HL-60 (cell line): ENCODE results near the gene TACC2.

Source experiments
- DNase-seq, 2 experiments: peaks; one replicate each; pipeline ENCODE4 v3.0.0-alpha.2; 2010 to 2020; ENCODE audit warnings: low read depth in 1 of 2, low spot score in 1 of 2
- H3K27ac ChIP-seq: fragments of 250-450 bp; sonication (Bioruptor Pico); replicated peaks from 2 replicates; pipeline ENCODE4 v1.5.1; 2020; ENCODE audit warnings: mild to moderate bottlenecking, moderate library complexity
- H3K27me3 ChIP-seq: fragments of 250-450 bp; sonication (Bioruptor Pico); 2 replicates; pipeline ENCODE4 v1.5.1; 2021; ENCODE audit warnings: mild to moderate bottlenecking, moderate library complexity; ENCODE audit not compliant: insufficient read depth, poor library complexity, severe bottlenecking
- H3K4me3 ChIP-seq: replicated peaks from 2 replicates; pipeline ENCODE4 v1.5.1; 2011; ENCODE audit warnings: mild to moderate bottlenecking, control low read depth, low read length; ENCODE audit not compliant: insufficient read depth
- GABPA ChIP-seq: IDR thresholded peaks from 2 replicates; pipeline ENCODE4 v1.6.1; 2012; ENCODE audit warnings: low read depth
- POLR2AphosphoS5 ChIP-seq: IDR thresholded peaks from 2 replicates; pipeline ENCODE4 v1.6.1; 2012; ENCODE audit warnings: low read depth
- SPI1 ChIP-seq: IDR thresholded peaks from 2 replicates; pipeline ENCODE4 v1.6.1; 2012; ENCODE audit warnings: low read depth, mild to moderate bottlenecking, borderline replicate concordance
- TF ChIP-seq, protein P1 (sequence below): IDR thresholded peaks from 2 replicates; pipeline ENCODE4 v1.6.1; 2012; ENCODE audit warnings: low read depth; ENCODE audit not compliant: insufficient replicate concordance
- TF ChIP-seq, protein P2 (sequence below): IDR thresholded peaks from one replicate; pipeline ENCODE4 v1.5.1; 2011; ENCODE audit warnings: low read length, control low read depth, inconsistent platforms; ENCODE audit not compliant: insufficient read depth

The TACC2 gene

DNA sequence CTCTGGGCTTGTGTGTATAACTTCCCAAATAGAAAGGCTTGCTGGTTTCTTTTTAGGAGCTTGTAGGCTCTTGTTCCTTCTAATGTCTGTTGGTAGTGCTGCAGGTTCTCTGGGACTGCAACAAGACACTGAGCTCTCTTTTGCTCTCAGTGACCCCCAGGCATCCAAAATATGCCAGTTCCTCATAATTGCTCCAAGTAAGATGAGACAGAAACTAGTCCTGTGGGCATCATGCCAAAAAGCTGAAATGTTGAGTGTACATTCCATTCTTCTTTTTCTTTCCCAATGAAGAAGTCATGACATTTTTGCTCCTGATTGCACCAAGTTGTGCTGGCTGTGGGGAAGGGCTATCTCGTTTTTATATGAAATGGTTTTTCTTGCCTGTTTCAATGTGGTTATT is 275.0 kb downstream of the TACC2 start:
- TF ChIP-seq GABPA (no peak), POLR2AphosphoS5 (no peak)
- TF ChIP-seq, protein P1, sequence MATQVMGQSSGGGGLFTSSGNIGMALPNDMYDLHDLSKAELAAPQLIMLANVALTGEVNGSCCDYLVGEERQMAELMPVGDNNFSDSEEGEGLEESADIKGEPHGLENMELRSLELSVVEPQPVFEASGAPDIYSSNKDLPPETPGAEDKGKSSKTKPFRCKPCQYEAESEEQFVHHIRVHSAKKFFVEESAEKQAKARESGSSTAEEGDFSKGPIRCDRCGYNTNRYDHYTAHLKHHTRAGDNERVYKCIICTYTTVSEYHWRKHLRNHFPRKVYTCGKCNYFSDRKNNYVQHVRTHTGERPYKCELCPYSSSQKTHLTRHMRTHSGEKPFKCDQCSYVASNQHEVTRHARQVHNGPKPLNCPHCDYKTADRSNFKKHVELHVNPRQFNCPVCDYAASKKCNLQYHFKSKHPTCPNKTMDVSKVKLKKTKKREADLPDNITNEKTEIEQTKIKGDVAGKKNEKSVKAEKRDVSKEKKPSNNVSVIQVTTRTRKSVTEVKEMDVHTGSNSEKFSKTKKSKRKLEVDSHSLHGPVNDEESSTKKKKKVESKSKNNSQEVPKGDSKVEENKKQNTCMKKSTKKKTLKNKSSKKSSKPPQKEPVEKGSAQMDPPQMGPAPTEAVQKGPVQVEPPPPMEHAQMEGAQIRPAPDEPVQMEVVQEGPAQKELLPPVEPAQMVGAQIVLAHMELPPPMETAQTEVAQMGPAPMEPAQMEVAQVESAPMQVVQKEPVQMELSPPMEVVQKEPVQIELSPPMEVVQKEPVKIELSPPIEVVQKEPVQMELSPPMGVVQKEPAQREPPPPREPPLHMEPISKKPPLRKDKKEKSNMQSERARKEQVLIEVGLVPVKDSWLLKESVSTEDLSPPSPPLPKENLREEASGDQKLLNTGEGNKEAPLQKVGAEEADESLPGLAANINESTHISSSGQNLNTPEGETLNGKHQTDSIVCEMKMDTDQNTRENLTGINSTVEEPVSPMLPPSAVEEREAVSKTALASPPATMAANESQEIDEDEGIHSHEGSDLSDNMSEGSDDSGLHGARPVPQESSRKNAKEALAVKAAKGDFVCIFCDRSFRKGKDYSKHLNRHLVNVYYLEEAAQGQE, result no peak
- Histone ChIP-seq H3K27ac (no peak overlapping the region), H3K27me3 (no peaks in the 10 kb centered on the region), H3K4me3 (no peak overlapping the region)
- no peak for DNase-seq

DNA sequence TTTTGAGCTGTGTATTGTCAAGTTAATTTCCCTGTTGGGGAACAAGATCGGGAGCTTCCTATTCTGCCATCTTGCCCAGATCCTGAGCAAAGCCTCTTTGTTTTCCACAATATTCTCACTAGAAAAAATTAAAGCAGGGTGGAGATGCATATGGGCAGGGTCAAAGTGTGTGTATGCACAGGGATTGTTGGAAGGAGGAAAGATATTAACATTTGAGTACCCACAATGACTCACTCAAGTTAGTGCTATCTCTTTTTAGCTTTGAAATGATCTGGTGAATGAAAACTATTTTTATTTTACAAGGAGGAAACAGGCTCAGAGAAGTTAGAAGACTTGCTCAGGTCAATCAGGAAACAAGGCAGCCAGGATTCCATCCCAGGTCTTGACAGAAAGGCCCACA is 275.5 kb downstream of the TACC2 start:
- no peak overlapping the region for H3K27ac ChIP-seq
- DNase-seq, result no peak
- H3K27me3 ChIP-seq, result no peaks in the 10 kb centered on the region
- H3K4me3 ChIP-seq, result no peak overlapping the region
- TF ChIP-seq, protein P1, result no peak
- TF ChIP-seq SPI1, result no peak
- TF ChIP-seq, protein P2, sequence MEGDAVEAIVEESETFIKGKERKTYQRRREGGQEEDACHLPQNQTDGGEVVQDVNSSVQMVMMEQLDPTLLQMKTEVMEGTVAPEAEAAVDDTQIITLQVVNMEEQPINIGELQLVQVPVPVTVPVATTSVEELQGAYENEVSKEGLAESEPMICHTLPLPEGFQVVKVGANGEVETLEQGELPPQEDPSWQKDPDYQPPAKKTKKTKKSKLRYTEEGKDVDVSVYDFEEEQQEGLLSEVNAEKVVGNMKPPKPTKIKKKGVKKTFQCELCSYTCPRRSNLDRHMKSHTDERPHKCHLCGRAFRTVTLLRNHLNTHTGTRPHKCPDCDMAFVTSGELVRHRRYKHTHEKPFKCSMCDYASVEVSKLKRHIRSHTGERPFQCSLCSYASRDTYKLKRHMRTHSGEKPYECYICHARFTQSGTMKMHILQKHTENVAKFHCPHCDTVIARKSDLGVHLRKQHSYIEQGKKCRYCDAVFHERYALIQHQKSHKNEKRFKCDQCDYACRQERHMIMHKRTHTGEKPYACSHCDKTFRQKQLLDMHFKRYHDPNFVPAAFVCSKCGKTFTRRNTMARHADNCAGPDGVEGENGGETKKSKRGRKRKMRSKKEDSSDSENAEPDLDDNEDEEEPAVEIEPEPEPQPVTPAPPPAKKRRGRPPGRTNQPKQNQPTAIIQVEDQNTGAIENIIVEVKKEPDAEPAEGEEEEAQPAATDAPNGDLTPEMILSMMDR, result no peak
- no peak for TF ChIP-seq POLR2AphosphoS5
- TF ChIP-seq GABPA, result no peak

DNA sequence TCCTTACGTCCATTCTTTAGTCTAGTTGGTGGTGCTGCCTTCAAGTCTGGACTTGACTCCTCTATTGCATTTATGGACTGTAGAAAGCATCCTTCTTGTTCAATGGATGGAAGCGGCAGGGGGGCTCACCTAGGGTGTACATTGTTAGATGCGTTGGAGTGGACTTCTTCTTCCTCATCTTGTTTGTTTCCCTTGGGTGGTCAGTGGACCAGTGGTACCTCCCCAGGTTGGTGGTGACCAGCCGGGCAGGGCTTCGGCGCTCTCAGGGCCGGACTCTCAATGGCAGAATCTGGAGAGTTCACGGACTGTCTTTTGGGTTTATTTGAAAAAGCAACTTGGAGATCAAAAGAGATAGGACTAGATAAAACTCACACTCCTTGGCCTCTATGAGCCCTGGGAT is 276.0 kb downstream of the TACC2 start:
- DNase-seq, result no peak
- Histone ChIP-seq H3K27me3 (no peaks in the 10 kb centered on the region), H3K27ac (no peak overlapping the region), H3K4me3 (no peak overlapping the region)
- TF ChIP-seq, protein P1, result no peak
- TF ChIP-seq POLR2AphosphoS5 (no peak), GABPA (no peak), SPI1 (no peak)
- TF ChIP-seq, protein P2, result no peak

DNA sequence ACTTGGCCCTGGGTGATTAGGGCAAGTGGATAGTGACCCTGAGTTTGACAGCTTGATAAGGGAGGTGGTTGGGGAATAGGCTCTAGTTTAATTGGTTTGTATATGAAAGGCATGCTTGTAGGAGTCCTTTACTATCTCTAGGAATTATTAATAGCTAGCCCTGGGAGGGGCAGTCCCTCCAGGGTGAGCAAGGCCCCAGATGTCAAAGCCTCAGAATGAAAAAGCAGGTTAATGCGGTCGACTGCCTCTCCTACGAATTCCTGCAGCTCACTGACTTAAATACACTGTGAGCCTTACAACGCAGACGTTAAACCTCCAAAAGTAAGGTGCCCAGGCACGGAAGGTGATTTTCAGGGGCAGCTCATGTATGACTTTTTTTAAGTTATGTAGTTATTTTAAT is 276.9 kb downstream of the TACC2 start:
- Histone ChIP-seq H3K4me3 (no peak overlapping the region), H3K27ac (no peak overlapping the region), H3K27me3 (no peaks in the 10 kb centered on the region)
- TF ChIP-seq GABPA, result no peak
- TF ChIP-seq POLR2AphosphoS5, result no peak
- no peak for TF ChIP-seq SPI1
- TF ChIP-seq, protein P1, result no peak
- TF ChIP-seq, protein P2, result no peak
- DNase-seq, result no peak
